ENCODE results near the gene CERS6. TPM values are rescaled to one million over a fixed set of nuclear protein-coding genes. Genes with fewer than 3 reads are reported as not detected.
A peak's percentile ranks its signal among the peaks of the same experiment; 100 is the strongest.

CERS6 gene
- total and polyA plus RNA-seq, 8 donors, result 18.8 to 24.5 (median 22.1) TPM

- intact Hi-C loops (cut with DNase I), result no loop called here
- Histone ChIP-seq H3K9me3 (no peaks in the 10 kb centered on the region), H3K36me3 (peaks cover 0 to 4% of the 10 kb centered on the region in 2 donors), H3K27me3 (no peaks in the 10 kb centered on the region), H3K27ac (no peak overlapping the region), H3K4me1 (peaks cover 0 to 4% of the 10 kb centered on the region in 2 donors), H3K4me3 (no peak overlapping the region)
- peak; percentile 54 for ATAC-seq
- TF ChIP-seq CTCF (IDR thresholded peaks at IDR 0.05), result no peak
- no peak for DNase-seq
Measured at GRCh38 chr2:168552450-168552856, 96.4 kb downstream of the CERS6 start.

DNA sequence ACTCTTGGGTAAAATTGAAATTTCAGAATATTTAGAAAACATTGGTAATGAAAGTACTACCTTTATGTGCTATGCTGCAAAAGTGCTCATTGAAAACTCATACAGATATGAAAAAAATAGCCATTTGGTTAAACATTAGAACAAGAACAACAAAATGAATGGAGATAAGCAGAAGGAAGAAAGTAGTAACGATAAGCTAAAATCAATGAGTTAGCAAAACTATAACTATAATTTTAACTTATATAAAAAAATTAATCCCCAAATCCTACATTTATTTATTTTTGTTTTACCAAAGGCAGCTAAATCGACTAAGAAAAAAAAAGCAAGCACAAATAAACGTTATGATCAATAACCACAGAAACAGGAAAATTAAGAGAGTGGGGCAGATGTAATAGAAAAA is 99.2 kb downstream of the CERS6 start:
- DNase-seq, result no peak
- ATAC-seq, result no peak
- H3K36me3 ChIP-seq, result no peaks in the 10 kb centered on the region
- peaks cover 0 to 4% of the 10 kb centered on the region in 2 donors for H3K4me1 ChIP-seq
- no peaks in the 10 kb centered on the region for H3K27me3 ChIP-seq
- H3K4me3 ChIP-seq, result no peak overlapping the region
- no peaks in the 10 kb centered on the region for H3K9me3 ChIP-seq
- intact Hi-C loops (cut with DNase I), result no loop called here
- TF ChIP-seq CTCF (IDR thresholded peaks at IDR 0.05), result no peak
- H3K27ac ChIP-seq, result no peak overlapping the region

- no peak for ATAC-seq
- intact Hi-C loops (cut with DNase I), result no loop called here
- no peak overlapping the region for H3K4me3 ChIP-seq
Measured at GRCh38 chr2:168559187-168559586, 103.1 kb downstream of the CERS6 start.

DNA sequence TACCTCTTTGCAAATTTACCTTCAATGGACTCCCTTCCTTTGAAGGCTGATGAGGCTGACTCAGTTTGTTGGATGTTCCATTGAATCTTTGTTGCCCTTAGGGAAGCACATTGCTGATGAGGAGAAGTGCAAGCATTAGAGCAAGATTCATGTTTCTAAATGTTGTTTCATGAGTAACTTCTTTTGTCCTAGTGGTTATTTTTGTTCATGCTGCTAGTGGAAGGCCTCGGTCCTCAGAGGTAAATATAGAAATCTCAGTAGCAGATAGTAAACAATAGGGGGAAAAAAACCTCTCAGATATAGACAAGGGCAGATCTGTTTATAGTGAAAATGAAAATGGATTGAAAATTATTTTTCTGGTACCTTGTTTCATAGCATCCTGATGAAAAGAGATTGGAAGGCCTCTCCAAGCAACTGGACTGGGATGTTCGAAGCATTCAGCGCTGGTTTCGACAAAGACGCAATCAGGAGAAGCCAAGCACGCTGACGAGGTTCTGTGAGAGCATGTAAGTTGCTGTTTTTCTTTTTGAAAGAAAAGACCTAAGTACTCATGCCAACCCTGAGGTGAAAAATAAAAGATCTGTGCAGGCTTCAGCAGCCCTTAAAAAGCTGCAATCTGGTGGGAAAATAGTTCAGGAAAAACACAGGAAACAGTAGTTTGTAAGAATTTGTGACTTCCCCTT is 104.9 kb downstream of the CERS6 start:
- H3K4me3 ChIP-seq, result no peak overlapping the region
- H3K36me3 ChIP-seq, result peaks cover 0 to 4% of the 10 kb centered on the region in 2 donors
- DNase-seq, result no peak
- intact Hi-C loops (cut with DNase I), result no loop called here
- no peak for ATAC-seq
- H3K27ac ChIP-seq, result no peak overlapping the region
- H3K4me1 ChIP-seq, result no peaks in the 10 kb centered on the region
- no peak for TF ChIP-seq CTCF (IDR thresholded peaks at IDR 0.05)
- H3K27me3 ChIP-seq, result no peaks in the 10 kb centered on the region
- H3K9me3 ChIP-seq, result no peaks in the 10 kb centered on the region

More at GRCh38 chr2:168559187-168559586, 103.1 kb downstream of the CERS6 start:
- TF ChIP-seq CTCF (IDR thresholded peaks at IDR 0.05), result no peak
- Histone ChIP-seq H3K36me3 (peaks cover 0 to 4% of the 10 kb centered on the region in 2 donors), H3K27ac (no peak overlapping the region), H3K9me3 (no peaks in the 10 kb centered on the region), H3K27me3 (no peaks in the 10 kb centered on the region), H3K4me1 (no peaks in the 10 kb centered on the region)
- DNase-seq, result no peak

DNA sequence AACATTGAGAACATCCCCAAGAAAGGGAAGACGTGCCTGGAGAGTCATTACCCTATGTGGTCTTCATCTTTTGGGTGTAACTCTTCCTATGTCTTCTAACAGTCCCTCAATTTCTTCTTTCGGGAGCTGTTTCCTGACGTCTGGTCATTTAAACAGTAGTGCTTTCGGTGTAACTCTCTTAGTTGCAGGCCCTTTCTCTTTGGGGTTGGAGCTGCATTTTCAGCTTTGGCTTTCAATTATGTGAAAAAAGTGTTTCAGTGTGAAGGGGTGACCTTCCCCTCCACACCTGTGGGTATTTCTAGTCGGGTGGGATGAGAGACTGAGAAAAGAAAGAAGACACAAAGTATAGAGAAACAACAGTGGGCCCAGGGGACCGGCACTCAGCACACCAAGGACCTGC is 105.9 kb downstream of the CERS6 start:
- Histone ChIP-seq H3K27me3 (no peaks in the 10 kb centered on the region), H3K4me3 (no peak overlapping the region), H3K27ac (no peak overlapping the region), H3K4me1 (no peaks in the 10 kb centered on the region), H3K36me3 (peaks cover 0 to 4% of the 10 kb centered on the region in 2 donors), H3K9me3 (no peaks in the 10 kb centered on the region)
- intact Hi-C loops (cut with DNase I), result no loop called here
- no peak for ATAC-seq
- no peak for DNase-seq
- TF ChIP-seq CTCF (IDR thresholded peaks at IDR 0.05), result no peak
